ENCODE data around the gene ADARB2.

GRCh38 chr10:1180836-1181235, 556.5 kb downstream of the ADARB2 start:
- TF ChIP-seq REST (IDR thresholded peaks at IDR 0.05; ENCODE audit: insufficient read depth in 1 of 2, low read depth in 2 of 2, low read length in 2 of 2) (no peak), TAF1 (IDR thresholded peaks at IDR 0.05; ENCODE audit: borderline replicate concordance, insufficient read depth, low read length) (no peak), POLR2AphosphoS5 (IDR thresholded peaks at IDR 0.05; ENCODE audit: low read depth, low read length) (no peak)
